Fibroblast of skin of back (primary cell): ENCODE results near the gene USP17L10. TPM values are rescaled to one million over a fixed set of nuclear protein-coding genes. Genes with fewer than 3 reads are reported as not detected.
"Not testable (repeated sequence)": the region's sequence is repeated elsewhere in the genome, so short reads cannot be mapped to it uniquely, and the experiment has no call there.

Experiments used
- DNase-seq: peaks from one replicate; pipeline ENCODE4 v3.0.0-alpha.2; 2013
- polyA plus RNA-seq, 2 experiments: library from polyadenylated mRNA; unstranded; fragments of 120-200 nt; gene quantifications; one replicate each; pipeline ENCODE4 v1.2.1, GENCODE V29; 2013; ENCODE audit not compliant: insufficient read length in 2 of 2

The USP17L10 gene, protein sequence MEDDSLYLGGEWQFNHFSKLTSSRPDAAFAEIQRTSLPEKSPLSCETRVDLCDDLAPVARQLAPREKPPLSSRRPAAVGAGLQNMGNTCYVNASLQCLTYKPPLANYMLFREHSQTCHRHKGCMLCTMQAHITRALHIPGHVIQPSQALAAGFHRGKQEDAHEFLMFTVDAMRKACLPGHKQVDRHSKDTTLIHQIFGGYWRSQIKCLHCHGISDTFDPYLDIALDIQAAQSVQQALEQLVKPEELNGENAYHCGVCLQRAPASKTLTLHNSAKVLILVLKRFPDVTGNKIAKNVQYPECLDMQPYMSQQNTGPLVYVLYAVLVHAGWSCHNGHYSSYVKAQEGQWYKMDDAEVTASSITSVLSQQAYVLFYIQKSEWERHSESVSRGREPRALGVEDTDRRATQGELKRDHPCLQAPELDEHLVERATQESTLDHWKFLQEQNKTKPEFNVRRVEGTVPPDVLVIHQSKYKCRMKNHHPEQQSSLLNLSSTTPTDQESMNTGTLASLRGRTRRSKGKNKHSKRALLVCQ
- polyA plus RNA-seq (2013, experiment 1 of 2; ENCODE audit: insufficient read length): not detected
- not detected for polyA plus RNA-seq (2013, experiment 2 of 2; ENCODE audit: insufficient read length)

DNA sequence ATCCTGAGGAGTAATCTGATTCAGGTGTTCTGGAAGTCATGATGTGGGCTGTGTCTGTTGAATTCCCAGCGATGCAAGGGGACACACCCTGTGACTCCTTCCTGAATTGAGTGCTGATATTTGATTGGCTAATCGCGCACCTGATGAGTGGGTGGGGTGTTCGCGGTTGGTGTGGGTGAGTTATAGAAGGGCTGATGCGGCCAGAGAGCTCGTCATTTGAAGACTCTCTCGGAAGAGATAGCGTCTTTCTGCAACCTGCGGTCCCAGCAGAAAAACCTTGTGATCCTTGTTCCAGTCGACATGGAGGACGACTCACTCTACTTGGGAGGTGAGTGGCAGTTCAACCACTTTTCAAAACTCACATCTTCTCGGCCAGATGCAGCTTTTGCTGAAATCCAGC lies at the start of gene USP17L10:
Gene USP17L10, plus strand, starts transcription at position 301 of the 400 bp plus-strand sequence. Its CDS starts 0 bp downstream, at position 301.
- DNase-seq: not testable (repeated sequence)

DNA sequence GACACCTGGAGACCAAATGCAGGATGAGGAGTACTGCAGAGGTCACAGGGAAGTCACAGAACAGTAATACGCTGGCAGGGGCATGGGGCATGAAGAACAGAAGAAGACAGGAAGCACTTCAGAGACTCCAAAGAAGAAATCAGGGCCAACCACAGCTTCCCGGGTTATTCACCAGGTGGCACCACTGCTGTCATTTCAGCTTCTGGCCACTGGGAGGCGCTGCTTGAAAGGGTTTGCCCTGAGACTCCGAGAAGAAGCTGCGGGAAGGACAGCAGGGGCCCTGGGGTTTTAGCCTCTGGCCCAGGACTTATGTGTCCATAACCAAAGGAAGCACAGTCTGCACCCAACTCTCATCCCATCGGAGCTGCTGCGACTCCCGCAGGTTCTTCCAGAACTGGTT lies 44.5 kb upstream of the USP17L10 start:
- DNase-seq: not testable (repeated sequence)

DNA sequence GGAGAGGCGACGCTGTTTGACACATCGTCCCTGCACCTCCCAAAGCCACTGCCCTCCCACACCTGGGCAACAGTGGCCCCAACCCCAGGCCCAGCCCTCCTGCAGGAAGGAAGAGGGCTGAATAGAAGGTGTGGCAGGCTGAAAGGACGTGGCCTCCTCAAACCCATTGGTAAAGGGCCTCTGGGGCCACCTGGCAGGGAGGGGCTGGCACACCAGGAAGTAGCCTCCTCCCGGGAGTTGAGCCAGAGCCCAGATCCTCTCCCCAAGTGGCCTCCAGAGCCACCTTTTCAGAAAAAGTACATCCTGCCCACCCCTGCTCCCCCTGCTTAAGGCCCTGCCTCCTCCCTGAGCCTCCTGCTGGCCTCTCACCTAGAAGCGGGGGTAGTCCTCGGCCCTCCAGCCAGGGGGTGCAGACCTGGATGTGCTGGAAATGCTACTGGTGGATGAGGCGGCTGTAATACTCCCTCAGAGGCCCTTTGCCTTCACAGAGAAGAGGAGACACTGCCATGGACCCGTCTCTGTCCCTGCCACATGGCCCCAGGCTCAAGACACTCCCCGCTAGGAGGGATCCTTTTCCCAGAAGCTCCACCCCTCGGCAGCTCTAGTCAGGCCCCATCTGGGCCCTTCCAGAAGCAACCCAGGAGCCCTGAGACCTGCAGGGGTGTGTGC lies 40.5 kb upstream of the USP17L10 start, which contains the start of gene FAM90A26:
Gene FAM90A26, plus strand, starts transcription at position 619 of the 669 bp plus-strand sequence. CDS start 2,764 bp downstream, outside the sequence.
- DNase-seq: not testable (repeated sequence)

DNA sequence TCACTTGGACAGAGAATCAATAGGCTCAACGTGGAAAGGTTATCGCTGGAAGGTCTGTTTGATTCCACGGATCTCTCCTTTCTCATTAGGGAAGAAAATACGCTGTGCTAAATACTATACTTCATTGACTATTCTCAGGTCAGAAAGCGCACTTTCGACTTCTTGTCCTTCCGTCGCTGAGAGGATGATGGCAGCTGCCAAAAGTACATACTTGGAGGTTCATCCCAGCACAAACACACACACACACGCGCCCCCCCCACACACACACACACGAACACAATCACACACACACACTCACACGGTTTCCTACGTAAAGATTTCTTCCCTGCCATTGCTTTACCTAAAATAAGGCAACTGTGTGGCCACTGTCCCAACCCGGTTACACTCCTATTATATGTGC lies 4.2 kb downstream of the USP17L10 start:
- not testable (repeated sequence) for DNase-seq

DNA sequence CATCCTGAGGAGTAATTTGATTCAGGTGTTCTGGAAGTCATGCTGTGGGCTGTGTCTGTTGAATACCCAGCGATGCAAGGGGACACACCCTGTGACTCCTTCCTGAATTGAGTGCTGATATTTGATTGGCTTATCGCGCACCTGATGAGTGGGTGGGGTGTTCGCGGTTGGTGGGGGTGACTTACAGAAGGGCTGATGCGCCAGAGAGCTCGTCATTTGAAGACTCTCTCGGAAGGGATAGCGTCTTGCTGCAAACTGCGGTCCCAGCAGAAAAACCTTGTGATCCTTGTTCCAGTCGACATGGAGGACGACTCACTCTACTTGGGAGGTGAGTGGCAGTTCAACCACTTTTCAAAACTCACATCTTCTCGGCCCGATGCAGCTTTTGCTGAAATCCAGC lies 4.6 kb downstream of the USP17L10 start, which contains the start of gene USP17L11:
Gene USP17L11, plus strand, starts transcription at position 301 of the 400 bp plus-strand sequence. Its CDS starts 0 bp downstream, at position 301.
- DNase-seq: not testable (repeated sequence)

DNA sequence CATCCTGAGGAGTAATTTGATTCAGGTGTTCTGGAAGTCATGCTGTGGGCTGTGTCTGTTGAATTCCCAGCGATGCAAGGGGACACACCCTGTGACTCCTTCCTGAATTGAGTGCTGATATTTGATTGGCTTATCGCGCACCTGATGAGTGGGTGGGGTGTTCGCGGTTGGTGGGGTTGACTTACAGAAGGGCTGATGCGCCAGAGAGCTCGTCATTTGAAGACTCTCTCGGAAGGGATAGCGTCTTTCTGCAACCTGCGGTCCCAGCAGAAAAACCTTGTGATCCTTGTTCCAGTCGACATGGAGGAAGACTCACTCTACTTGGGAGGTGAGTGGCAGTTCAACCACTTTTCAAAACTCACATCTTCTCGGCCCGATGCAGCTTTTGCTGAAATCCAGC lies 9.4 kb downstream of the USP17L10 start, which contains the start of gene USP17L12:
Gene USP17L12, plus strand, starts transcription at position 301 of the 400 bp plus-strand sequence. Its CDS starts 0 bp downstream, at position 301.
- DNase-seq: not testable (repeated sequence)

DNA sequence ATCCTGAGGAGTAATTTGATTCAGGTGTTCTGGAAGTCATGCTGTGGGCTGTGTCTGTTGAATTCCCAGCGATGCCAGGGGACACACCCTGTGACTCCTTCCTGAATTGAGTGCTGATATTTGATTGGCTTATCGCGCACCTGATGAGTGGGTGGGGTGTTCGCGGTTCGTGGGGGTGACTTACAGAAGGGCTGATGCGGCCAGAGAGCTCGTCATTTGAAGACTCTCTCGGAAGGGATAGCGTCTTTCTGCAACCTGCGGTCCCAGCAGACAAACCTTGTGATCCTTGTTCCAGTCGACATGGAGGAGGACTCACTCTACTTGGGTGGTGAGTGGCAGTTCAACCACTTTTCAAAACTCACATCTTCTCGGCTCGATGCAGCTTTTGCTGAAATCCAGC lies 14.1 kb downstream of the USP17L10 start, which contains the start of gene USP17L13:
Gene USP17L13, plus strand, starts transcription at position 301 of the 400 bp plus-strand sequence. Its CDS starts 0 bp downstream, at position 301.
- DNase-seq: not testable (repeated sequence)

DNA sequence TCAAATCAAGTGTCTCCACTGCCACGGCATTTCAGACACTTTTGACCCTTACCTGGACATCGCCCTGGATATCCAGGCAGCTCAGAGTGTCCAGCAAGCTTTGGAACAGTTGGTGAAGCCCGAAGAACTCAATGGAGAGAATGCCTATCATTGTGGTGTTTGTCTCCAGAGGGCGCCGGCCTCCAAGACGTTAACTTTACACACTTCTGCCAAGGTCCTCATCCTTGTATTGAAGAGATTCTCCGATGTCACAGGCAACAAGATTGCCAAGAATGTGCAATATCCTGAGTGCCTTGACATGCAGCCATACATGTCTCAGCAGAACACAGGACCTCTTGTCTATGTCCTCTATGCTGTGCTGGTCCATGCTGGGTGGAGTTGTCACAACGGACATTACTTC lies 19.8 kb downstream of the USP17L10 start:
- DNase-seq: not testable (repeated sequence)

DNA sequence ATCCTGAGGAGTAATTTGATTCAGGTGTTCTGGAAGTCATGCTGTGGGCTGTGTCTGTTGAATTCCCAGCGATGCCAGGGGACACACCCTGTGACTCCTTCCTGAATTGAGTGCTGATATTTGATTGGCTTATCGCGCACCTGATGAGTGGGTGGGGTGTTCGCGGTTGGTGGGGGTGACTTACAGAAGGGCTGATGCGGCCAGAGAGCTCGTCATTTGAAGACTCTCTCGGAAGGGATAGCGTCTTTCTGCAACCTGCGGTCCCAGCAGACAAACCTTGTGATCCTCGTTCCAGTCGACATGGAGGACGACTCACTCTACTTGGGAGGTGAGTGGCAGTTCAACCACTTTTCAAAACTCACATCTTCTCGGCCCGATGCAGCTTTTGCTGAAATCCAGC lies 23.6 kb downstream of the USP17L10 start, which contains the start of gene USP17L15:
Gene USP17L15, plus strand, starts transcription at position 301 of the 400 bp plus-strand sequence. Its CDS starts 0 bp downstream, at position 301.
- not testable (repeated sequence) for DNase-seq

DNA sequence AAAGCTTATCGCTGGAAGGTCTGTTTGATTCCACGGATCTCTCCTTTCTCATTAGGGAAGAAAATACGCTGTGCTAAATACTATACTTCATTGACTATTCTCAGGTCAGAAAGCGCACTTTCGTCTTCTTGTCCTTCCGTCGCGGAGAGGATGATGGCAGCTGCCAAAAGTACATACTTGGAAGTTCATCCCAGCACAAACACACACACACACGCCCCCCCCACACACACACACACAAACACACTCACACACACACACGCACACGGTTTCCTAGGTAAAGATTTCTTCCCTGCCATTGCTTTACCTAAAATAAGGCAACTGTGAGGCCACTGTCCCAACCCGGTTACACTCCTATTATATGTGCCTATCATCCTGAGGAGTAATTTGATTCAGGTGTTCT lies 28.0 kb downstream of the USP17L10 start:
- not testable (repeated sequence) for DNase-seq

DNA sequence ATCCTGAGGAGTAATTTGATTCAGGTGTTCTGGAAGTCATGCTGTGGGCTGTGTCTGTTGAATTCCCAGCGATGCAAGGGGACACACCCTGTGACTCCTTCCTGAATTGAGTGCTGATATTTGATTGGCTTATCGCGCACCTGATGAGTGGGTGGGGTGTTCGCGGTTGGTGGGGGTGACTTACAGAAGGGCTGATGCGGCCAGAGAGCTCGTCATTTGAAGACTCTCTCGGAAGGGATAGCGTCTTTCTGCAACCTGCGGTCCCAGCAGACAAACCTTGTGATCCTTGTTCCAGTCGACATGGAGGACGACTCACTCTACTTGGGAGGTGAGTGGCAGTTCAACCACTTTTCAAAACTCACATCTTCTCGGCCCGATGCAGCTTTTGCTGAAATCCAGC lies 33.1 kb downstream of the USP17L10 start, which contains the start of gene USP17L17:
Gene USP17L17, plus strand, starts transcription at position 301 of the 400 bp plus-strand sequence. Its CDS starts 0 bp downstream, at position 301.
- not testable (repeated sequence) for DNase-seq

DNA sequence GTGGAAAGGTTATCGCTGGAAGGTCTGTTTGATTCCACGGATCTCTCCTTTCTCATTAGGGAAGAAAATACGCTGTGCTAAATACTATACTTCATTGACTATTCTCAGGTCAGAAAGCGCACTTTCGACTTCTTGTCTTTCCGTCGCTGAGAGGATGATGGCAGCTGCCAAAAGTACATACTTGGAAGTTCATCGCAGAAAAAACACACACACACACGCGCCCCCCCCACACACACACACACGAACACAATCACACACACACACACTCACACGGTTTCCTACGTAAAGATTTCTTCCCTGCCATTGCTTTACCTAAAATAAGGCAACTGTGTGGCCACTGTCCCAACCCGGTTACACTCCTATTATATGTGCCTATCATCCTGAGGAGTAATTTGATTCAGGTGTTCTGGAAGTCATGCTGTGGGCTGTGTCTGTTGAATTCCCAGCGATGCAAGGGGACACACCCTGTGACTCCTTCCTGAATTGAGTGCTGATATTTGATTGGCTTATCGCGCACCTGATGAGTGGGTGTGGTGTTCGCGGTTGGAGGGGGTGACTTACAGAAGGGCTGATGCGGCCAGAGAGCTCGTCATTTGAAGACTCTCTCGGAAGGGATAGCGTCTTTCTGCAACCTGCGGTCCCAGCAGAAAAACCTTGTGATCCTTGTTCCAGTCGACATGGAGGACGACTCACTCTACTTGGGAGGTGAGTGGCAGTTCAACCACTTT lies 37.7 kb downstream of the USP17L10 start, which contains the start of gene USP17L18:
Gene USP17L18, plus strand, starts transcription at position 678 of the 728 bp plus-strand sequence. Its CDS starts 0 bp downstream, at position 678.
- not testable (repeated sequence) for DNase-seq

DNA sequence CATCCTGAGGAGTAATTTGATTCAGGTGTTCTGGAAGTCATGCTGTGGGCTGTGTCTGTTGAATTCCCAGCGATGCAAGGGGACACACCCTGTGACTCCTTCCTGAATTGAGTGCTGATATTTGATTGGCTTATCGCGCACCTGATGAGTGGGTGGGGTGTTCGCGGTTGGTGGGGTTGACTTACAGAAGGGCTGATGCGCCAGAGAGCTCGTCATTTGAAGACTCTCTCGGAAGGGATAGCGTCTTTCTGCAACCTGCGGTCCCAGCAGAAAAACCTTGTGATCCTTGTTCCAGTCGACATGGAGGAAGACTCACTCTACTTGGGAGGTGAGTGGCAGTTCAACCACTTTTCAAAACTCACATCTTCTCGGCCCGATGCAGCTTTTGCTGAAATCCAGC lies 42.6 kb downstream of the USP17L10 start, which contains the start of gene USP17L19:
Gene USP17L19, plus strand, starts transcription at position 301 of the 400 bp plus-strand sequence. Its CDS starts 0 bp downstream, at position 301.
- not testable (repeated sequence) for DNase-seq

DNA sequence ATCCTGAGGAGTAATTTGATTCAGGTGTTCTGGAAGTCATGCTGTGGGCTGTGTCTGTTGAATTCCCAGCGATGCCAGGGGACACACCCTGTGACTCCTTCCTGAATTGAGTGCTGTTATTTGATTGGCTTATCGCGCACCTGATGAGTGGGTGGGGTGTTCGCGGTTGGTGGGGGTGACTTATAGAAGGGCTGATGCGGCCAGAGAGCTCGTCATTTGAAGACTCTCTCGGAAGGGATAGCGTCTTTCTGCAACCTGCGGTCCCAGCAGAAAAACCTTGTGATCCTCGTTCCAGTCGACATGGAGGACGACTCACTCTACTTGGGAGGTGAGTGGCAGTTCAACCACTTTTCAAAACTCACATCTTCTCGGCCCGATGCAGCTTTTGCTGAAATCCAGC lies 47.4 kb downstream of the USP17L10 start, which contains the start of gene USP17L20:
Gene USP17L20, plus strand, starts transcription at position 301 of the 400 bp plus-strand sequence. Its CDS starts 0 bp downstream, at position 301.
- DNase-seq: not testable (repeated sequence)
